ENCODE measurements around the gene TRIM25. TPM values are rescaled to one million over a fixed set of nuclear protein-coding genes. Genes with fewer than 3 reads are reported as not detected.

Gene TRIM25
- total RNA-seq, 1 experiment from 2014 or later: 92.8 TPM

DNA sequence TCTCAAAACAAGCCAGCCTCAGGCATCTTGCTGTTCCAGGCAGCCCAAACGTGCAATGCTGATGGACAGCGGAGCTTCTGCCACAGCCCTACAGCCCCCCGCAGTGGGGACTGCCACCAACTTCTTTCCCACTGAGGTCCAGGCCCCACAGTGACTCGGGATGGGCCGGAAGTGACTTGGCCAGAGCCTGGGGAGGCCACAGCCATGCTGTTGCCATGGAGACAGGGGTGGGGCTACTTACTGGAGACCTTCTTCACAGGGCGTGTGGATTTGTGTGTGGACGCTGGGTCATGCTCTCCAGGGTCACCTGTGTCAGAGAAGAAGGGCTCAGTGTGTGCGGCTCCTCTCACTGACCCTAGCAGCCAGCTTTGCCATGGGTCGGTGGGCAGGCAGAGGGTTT, 15.0 kb downstream of the TRIM25 start:
- peaks cover 44% of the 10 kb centered on the region for H3K36me3 ChIP-seq (ENCODE audit: low read depth)
- H2AFZ ChIP-seq: no peak overlapping the region
- H3F3A ChIP-seq (ENCODE audit: insufficient read depth, low read depth): no peaks in the 10 kb centered on the region
- no peak overlapping the region for H3K4me3 ChIP-seq
- intact Hi-C loops (cut with micrococcal nuclease; ENCODE audit: unreplicated experiment): loop anchor here (5.0 kb wide), 1 partner anchor 62 kb away; no protein-coding TSS in a partner anchor
- H3K79me2 ChIP-seq (ENCODE audit: low read depth): no peaks in the 10 kb centered on the region
- TF ChIP-seq CTCF (conservative IDR thresholded peaks at IDR 0.05) (no peak), EZH2 (IDR thresholded peaks at IDR 0.05; ENCODE audit: low read depth) (no peak)
- POLR2A ChIA-PET (ENCODE audit: unreplicated experiment): no interaction called here
- no peaks in the 10 kb centered on the region for H3K9me3 ChIP-seq (ENCODE audit: insufficient read depth, low read depth)
- H3K4me2 ChIP-seq: no peak overlapping the region
- H3K27me3 ChIP-seq (ENCODE audit: insufficient read depth, low read depth): no peaks in the 10 kb centered on the region
- H4K20me1 ChIP-seq (ENCODE audit: insufficient read depth): peaks cover 13% of the 10 kb centered on the region
- no TSS peak for BruUV-seq (replicated peaks)
- no peaks in the 10 kb centered on the region for H3K9me2 ChIP-seq (ENCODE audit: insufficient read depth)
- H3K27ac ChIP-seq: no peak overlapping the region
- CTCF ChIA-PET: interaction anchor here (0.6 kb wide), 1 partner anchor 1121 kb away, joined by 10 read pairs; no protein-coding TSS in a partner anchor
- H3K4me1 ChIP-seq (replicated peaks; ENCODE audit: insufficient read depth): 0 out of 2 replicates have a peak, but pooled peaks cover 6% of the 10 kb centered on the region
- DNase-seq: no peak

DNA sequence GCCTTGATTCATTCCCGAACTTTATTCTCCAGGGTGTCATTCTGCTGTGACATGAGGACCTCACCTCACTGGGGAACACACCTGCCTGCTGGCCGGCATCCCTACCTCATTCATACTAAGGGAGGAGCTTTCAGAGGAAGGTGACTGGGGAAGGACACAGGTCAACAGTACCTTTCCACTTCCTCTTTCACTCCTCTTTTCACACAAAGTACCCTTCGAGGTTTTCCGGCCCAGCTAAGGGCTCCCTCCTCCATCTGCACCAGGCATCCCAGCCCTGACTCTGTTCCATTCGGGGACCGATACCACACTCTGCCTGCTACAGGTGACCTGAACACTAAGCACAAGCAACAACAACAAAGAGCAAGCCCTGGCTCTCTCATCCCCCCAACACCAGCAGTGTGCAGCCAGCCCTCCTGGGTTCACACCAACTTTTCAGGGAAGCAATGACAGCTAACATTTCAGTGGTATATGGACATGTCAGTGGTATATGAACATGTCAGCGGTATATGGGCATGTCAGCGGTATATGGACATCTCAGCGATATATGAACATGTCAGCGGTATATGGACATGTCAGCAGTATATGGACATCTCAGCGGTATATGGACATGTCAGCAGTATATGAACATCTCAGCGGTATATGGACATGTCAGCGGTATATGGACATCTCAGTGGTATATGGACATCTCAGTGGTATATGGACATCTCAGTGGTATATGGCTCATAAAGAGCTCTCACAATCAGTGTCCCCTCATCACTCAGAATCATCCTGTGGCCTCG, 16.0 kb downstream of the TRIM25 start:
- CTCF ChIA-PET: interaction anchor here (0.6 kb wide), 1 partner anchor 27 kb away, joined by 3 read pairs; no protein-coding TSS in a partner anchor
- no peak for DNase-seq

GRCh38 chr17:56896968-56897359, 16.9 kb downstream of the TRIM25 start:
- BruUV-seq (replicated peaks): no TSS peak
- Histone ChIP-seq H3K27ac (no peak overlapping the region), H3K4me2 (no peak overlapping the region)

More for the DNA sequence above, 16.0 kb downstream of the TRIM25 start:
- Histone ChIP-seq H2AFZ (no peak overlapping the region), H3K79me2 (ENCODE audit: low read depth) (no peaks in the 10 kb centered on the region), H3K27me3 (ENCODE audit: insufficient read depth, low read depth) (no peaks in the 10 kb centered on the region), H3K27ac (no peak overlapping the region), H3K36me3 (ENCODE audit: low read depth) (peaks cover 35% of the 10 kb centered on the region), H3K4me3 (no peak overlapping the region), H3K4me2 (no peak overlapping the region), H3K9me3 (ENCODE audit: insufficient read depth, low read depth) (no peaks in the 10 kb centered on the region), H3K4me1 (replicated peaks; ENCODE audit: insufficient read depth) (0 out of 2 replicates have a peak, but pooled peaks cover 6% of the 10 kb centered on the region), H4K20me1 (ENCODE audit: insufficient read depth) (peaks cover 13% of the 10 kb centered on the region), H3F3A (ENCODE audit: insufficient read depth, low read depth) (no peaks in the 10 kb centered on the region), H3K9me2 (ENCODE audit: insufficient read depth) (no peaks in the 10 kb centered on the region)
- TF ChIP-seq CTCF (conservative IDR thresholded peaks at IDR 0.05): no peak
- BruUV-seq (replicated peaks): no TSS peak
- POLR2A ChIA-PET (ENCODE audit: unreplicated experiment): no interaction called here
- intact Hi-C loops (cut with micrococcal nuclease; ENCODE audit: unreplicated experiment): loop anchor here (5.0 kb wide), 1 partner anchor 61 kb away; no protein-coding TSS in a partner anchor

More at GRCh38 chr17:56896968-56897359, 16.9 kb downstream of the TRIM25 start:
- DNase-seq: no peak
- ChIA-PET CTCF (interaction anchor here (0.6 kb wide), 1 partner anchor 26 kb away, joined by 3 read pairs; no protein-coding TSS in a partner anchor), POLR2A (ENCODE audit: unreplicated experiment) (no interaction called here)
- no peaks in the 10 kb centered on the region for H3K27me3 ChIP-seq (ENCODE audit: insufficient read depth, low read depth)
- no peak overlapping the region for H2AFZ ChIP-seq
- TF ChIP-seq CTCF (conservative IDR thresholded peaks at IDR 0.05): no peak
- no peak overlapping the region for H3K4me3 ChIP-seq
- peaks cover 9% of the 10 kb centered on the region for H4K20me1 ChIP-seq (ENCODE audit: insufficient read depth)
- no peaks in the 10 kb centered on the region for H3K9me2 ChIP-seq (ENCODE audit: insufficient read depth)
- intact Hi-C loops (cut with micrococcal nuclease; ENCODE audit: unreplicated experiment): loop anchor here (5.0 kb wide), 1 partner anchor 60 kb away; no protein-coding TSS in a partner anchor
- no peaks in the 10 kb centered on the region for H3K9me3 ChIP-seq (ENCODE audit: insufficient read depth, low read depth)
- peaks cover 39% of the 10 kb centered on the region for H3K36me3 ChIP-seq (ENCODE audit: low read depth)
- no peaks in the 10 kb centered on the region for H3K79me2 ChIP-seq (ENCODE audit: low read depth)
- H3K4me1 ChIP-seq (replicated peaks; ENCODE audit: insufficient read depth): no peaks in the 10 kb centered on the region
- no peaks in the 10 kb centered on the region for H3F3A ChIP-seq (ENCODE audit: insufficient read depth, low read depth)
